NCI-H1930 (cell line): ENCODE measurements around the gene CHST11.

Experiments used
- DNase-seq, 2 experiments: peaks; one replicate each; lab custom pipeline; 2025; lab: John Stamatoyannopoulos, UW

The CHST11 gene

GRCh38 chr12:104585448-104586055 lies 128.8 kb downstream of the CHST11 start:
- DNase-seq: no peak

- DNase-seq: no peak
Observed at GRCh38 chr12:104586351-104586919, 129.7 kb downstream of the CHST11 start.

- no peak for DNase-seq
Observed at GRCh38 chr12:104588047-104588920, 131.5 kb downstream of the CHST11 start.

- no peak for DNase-seq
Observed at GRCh38 chr12:104588921-104589590, 132.3 kb downstream of the CHST11 start.

- DNase-seq: no peak
Observed at GRCh38 chr12:104590022-104590421, 133.3 kb downstream of the CHST11 start.

GRCh38 chr12:104591257-104591885 lies 134.6 kb downstream of the CHST11 start:
- DNase-seq: no peak

- DNase-seq: no peak
Observed at GRCh38 chr12:104593482-104593881, 136.7 kb downstream of the CHST11 start.

- DNase-seq: no peak
Observed at GRCh38 chr12:104596134-104596799, 139.5 kb downstream of the CHST11 start.

GRCh38 chr12:104596898-104597843 lies 140.4 kb downstream of the CHST11 start:
- DNase-seq: no peak

GRCh38 chr12:104598342-104599271 lies 141.9 kb downstream of the CHST11 start:
- no peak for DNase-seq

- no peak for DNase-seq
Observed at GRCh38 chr12:104599272-104600035, 142.7 kb downstream of the CHST11 start.

GRCh38 chr12:104600036-104600712 lies 143.4 kb downstream of the CHST11 start:
- no peak for DNase-seq

GRCh38 chr12:104600790-104601739 lies 144.3 kb downstream of the CHST11 start:
- DNase-seq: no peak

- no peak for DNase-seq
Observed at GRCh38 chr12:104602406-104602805, 145.7 kb downstream of the CHST11 start.

GRCh38 chr12:104602896-104603295 lies 146.1 kb downstream of the CHST11 start:
- DNase-seq: no peak

GRCh38 chr12:104603545-104603973 lies 146.8 kb downstream of the CHST11 start:
- DNase-seq: no peak
